ENCODE data around the gene GABBR1.

- TF ChIP-seq CTCF (IDR thresholded peaks at IDR 0.05; ENCODE audit: low read depth, low read length, missing input control) (no peak), SP1 (IDR thresholded peaks at IDR 0.05) (no peak), MAX (IDR thresholded peaks at IDR 0.05) (no peak), RAD21 (IDR thresholded peaks at IDR 0.05) (no peak), REST (IDR thresholded peaks at IDR 0.05) (no peak), TAF1 (conservative IDR thresholded peaks at IDR 0.05) (no peak), HNF4A (conservative IDR thresholded peaks at IDR 0.05) (no peak), YY1 (IDR thresholded peaks at IDR 0.05) (no peak), GABPA (IDR thresholded peaks at IDR 0.05 in 1 of 2, conservative IDR thresholded peaks at IDR 0.05 in 1 of 2) (no peak), NR2F2 (IDR thresholded peaks at IDR 0.05) (no peak), JUND (IDR thresholded peaks at IDR 0.05) (no peak), HNF4G (IDR thresholded peaks at IDR 0.05) (no peak), ZBTB33 (IDR thresholded peaks at IDR 0.05) (no peak)
Observed at GRCh38 chr6:29624520-29624961, 8.4 kb downstream of the GABBR1 start.
